ENCODE results near the gene PATJ.
"Not testable (repeated sequence)": the region's sequence is repeated elsewhere in the genome, so short reads cannot be mapped to it uniquely, and the experiment has no call there.

The PATJ gene

DNA sequence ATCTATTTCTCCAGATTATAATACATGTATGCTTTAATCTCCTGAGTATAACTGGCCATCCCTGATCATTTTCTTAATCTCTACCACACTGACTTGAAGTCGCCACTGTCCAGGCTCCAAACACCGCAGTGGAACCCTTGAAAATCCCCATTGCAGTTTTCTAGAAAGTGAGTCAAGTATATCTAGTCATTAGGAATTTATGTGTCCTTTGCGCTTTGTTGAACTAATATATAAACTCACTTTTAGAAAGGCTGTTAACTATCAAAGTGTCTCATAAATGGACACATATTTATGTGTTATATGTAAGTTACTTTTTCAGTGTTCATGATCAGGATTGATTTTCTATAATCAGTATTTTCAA lies 211.5 kb downstream of the PATJ start:
- TF ChIP-seq, protein P1, sequence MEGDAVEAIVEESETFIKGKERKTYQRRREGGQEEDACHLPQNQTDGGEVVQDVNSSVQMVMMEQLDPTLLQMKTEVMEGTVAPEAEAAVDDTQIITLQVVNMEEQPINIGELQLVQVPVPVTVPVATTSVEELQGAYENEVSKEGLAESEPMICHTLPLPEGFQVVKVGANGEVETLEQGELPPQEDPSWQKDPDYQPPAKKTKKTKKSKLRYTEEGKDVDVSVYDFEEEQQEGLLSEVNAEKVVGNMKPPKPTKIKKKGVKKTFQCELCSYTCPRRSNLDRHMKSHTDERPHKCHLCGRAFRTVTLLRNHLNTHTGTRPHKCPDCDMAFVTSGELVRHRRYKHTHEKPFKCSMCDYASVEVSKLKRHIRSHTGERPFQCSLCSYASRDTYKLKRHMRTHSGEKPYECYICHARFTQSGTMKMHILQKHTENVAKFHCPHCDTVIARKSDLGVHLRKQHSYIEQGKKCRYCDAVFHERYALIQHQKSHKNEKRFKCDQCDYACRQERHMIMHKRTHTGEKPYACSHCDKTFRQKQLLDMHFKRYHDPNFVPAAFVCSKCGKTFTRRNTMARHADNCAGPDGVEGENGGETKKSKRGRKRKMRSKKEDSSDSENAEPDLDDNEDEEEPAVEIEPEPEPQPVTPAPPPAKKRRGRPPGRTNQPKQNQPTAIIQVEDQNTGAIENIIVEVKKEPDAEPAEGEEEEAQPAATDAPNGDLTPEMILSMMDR (IDR thresholded peaks at IDR 0.05; ENCODE audit: low read depth, low read length, missing control alignments): no peak

DNA sequence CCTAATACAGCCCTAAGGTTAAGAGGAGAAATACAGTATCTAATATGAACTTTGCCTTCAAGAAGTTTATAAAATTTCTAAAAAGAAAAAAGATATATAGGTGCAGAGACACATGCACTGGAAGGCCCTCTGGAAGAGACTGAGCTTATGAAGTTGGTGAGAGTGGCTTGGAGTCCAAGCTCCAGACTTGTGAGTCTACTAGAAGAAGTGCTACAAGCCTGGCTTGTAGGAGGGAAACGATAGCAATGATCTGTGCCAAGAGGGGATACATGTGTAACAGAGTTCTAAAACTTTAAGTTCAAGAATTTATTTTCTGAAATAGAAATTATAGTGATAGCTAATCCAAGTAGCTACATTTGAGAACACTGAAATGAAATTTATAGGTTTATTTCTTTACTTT lies 213.0 kb downstream of the PATJ start:
- TF ChIP-seq, protein P1 (IDR thresholded peaks at IDR 0.05; ENCODE audit: low read depth, low read length, missing control alignments): no peak
- H3K4me3 ChIP-seq (replicated peaks; ENCODE audit: low read depth, low read length): no peak overlapping the region
- DNase-seq (ENCODE audit: extremely low read depth, low read depth): no peak

More for the DNA sequence above, 211.5 kb downstream of the PATJ start:
- no peak for DNase-seq (ENCODE audit: extremely low read depth, low read depth)
- H3K4me3 ChIP-seq (replicated peaks; ENCODE audit: low read depth, low read length): no peak overlapping the region

DNA sequence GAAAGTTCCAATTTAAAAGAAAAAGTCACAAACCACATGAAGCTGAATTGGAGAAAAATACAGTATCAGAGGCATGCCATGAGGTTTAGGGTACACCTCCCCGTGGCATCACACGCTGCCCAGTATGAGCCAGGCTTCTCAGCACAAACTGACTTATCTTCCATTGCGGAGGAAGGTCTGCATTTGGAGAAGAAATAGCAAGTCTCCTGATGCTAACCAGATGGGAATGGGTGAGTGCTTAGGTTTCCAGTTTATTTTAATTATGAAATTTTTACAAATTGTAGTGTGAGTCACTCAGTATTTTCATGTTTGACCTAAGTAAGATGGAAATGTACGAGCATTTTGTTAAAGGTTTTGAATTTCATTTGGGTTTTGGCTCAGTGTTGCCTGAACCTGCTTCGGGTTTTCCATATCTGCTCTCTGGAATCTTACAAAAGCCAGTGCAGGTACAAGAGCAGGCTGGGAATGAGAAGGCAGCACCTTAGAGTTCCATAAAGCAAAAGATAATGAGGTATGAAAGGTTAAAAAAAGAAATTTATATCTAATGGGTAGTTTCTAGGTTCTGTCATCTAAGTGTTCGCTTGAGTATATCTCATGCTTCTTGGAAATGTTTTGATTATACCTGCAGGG lies 213.9 kb downstream of the PATJ start:
- TF ChIP-seq, protein P1 (IDR thresholded peaks at IDR 0.05; ENCODE audit: low read depth, low read length, missing control alignments): no peak
- H3K4me3 ChIP-seq (replicated peaks; ENCODE audit: low read depth, low read length): no peak overlapping the region
- no peak for DNase-seq (ENCODE audit: extremely low read depth, low read depth)

DNA sequence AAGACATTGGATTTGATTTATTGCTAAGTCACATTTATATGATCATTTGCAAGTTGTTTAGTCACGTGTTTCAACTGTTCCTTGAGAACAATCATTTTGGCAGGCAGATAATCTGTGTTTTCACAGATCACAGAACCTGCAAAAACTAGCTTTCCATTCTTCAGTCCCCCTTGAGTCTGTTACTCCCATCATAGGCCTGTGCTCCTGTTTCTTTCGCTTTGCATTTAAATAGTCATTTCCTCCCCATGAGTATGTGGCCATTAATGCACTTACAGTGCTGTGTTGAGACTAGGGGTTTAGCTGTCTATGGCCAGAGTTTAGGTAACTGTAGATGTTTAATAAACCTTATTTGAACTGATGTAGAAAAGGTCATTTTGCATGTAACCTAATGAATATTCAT lies 214.5 kb downstream of the PATJ start:
- no peak overlapping the region for H3K4me3 ChIP-seq (replicated peaks; ENCODE audit: low read depth, low read length)
- TF ChIP-seq, protein P1 (IDR thresholded peaks at IDR 0.05; ENCODE audit: low read depth, low read length, missing control alignments): no peak
- no peak for DNase-seq (ENCODE audit: extremely low read depth, low read depth)

DNA sequence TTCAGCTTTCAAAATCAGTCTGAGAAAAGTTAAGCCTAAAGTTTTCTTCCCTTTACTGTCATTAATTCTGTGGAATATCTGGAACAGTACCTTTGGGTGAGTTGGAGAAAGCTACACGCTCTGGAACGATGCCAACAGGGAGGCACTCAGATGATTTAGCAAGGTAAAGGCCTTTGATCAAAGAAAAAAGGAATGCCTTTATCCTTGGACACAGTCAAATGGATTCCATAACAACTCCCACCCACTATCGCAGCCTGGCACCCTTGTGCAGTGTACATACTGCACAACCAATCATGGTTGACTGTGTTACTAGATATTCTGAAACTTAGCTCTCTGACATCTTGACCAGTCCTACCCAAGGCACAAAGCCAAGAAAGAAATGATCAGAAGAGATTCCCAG lies 218.7 kb downstream of the PATJ start:
- no peak for DNase-seq (ENCODE audit: extremely low read depth, low read depth)
- TF ChIP-seq, protein P1 (IDR thresholded peaks at IDR 0.05; ENCODE audit: low read depth, low read length, missing control alignments): no peak
- H3K4me3 ChIP-seq (replicated peaks; ENCODE audit: low read depth, low read length): no peak overlapping the region

DNA sequence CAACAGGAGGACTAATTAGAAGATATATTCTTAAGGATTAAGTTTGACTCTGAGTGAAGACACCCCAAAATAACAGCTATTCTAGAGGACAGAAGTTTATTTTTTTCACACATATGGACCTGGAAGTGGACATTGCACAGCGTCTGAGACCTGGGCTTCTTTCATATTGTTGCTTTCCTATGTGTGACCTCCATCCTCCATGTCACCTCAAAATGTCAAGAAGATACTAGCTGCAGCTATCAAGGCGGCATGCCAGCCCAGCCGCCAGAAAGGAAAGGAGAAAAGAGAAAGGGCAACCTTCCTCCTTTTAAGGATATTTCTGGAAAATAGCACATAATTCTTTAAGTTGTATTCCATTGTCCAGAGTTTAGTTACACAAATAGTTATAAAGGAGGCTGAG lies 220.4 kb downstream of the PATJ start:
- DNase-seq (ENCODE audit: extremely low read depth, low read depth): no peak
- H3K4me3 ChIP-seq (replicated peaks; ENCODE audit: low read depth, low read length): no peak overlapping the region
- TF ChIP-seq, protein P1 (IDR thresholded peaks at IDR 0.05; ENCODE audit: low read depth, low read length, missing control alignments): no peak

DNA sequence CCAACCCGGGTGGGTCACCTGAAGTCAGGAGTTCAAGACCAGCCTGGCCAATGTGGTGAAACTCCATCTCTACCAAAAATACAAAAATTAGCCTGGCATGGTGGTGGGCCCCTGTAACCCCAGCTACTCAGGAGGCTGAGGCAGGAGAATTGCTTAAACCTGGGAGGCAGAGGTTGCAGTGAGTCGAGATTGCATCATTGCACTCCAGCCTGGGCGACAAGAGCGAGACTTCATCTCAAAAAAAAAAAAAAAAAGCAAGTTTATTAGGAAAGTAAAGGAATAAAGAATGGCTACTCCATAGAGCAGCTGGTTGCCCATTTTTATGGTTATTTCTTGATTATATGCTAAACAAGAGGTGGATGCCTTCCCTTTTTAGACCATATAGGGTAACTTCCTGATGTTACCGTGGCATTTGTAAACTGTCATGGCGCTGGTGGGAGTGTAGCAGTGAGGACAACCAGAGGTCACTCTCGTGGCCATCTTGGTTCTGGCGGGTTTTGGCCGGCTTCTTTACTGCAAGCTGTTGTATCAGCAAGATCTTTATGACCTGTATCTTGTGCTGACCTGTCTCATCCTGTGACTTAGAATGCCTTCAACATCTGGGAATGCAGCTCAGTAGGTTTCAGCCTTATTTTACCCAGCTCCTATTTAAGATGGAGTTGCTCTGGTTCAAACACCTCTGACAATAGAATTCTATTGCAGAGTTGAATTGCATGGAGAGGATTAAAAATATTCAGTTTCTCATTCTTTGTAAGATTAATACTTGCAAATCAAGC lies 224.4 kb downstream of the PATJ start:
- not testable (repeated sequence) for DNase-seq (ENCODE audit: extremely low read depth, low read depth); H3K4me3 ChIP-seq (replicated peaks; ENCODE audit: low read depth, low read length)

Data from HFF-Myc (cell line).